Esophagus squamous epithelium (tissue), 4 donors: ENCODE measurements around the gene ZFYVE28.

Experiments
- CTCF ChIP-seq, 6 experiments: fragments of 450-650 bp in 4 of 6; fragments of 200-600 bp in 2 of 6; sonication (generic) in 2 of 6; IDR thresholded peaks; one replicate each; pipeline ENCODE4 v1.5.1; 2016 to 2019; ENCODE audit warnings: antibody characterized with exemption in 6 of 6, mild to moderate bottlenecking in 4 of 6, moderate library complexity in 4 of 6
- POLR2A ChIP-seq, 4 donors: fragments of 450-650 bp; IDR thresholded peaks; one replicate each; pipeline ENCODE4 v1.6.1; 2017; ENCODE audit warnings: antibody characterized with exemption in 4 of 4, mild to moderate bottlenecking in 4 of 4, moderate library complexity in 3 of 4

GRCh38 chr4:2222838-2223237, 195.6 kb downstream of the ZFYVE28 start:
- no peak for TF ChIP-seq CTCF (IDR thresholded peaks at IDR 0.05)
- no peak for TF ChIP-seq POLR2A (IDR thresholded peaks at IDR 0.05)
